Retinal pigment epithelial cell (primary cell): Measurements from ENCODE around the gene SLC29A4.
"Not testable (repeated sequence)": the region's sequence is repeated elsewhere in the genome, so short reads cannot be mapped to it uniquely, and the experiment has no call there.

Source experiments
- DNase-seq: peaks from one replicate; pipeline ENCODE4 v3.0.0-alpha.2; 2010; ENCODE audit warnings: low read depth
- H3K4me3 ChIP-seq: 2 replicates; pipeline ENCODE4 v1.5.1; 2011; ENCODE audit warnings: mild to moderate bottlenecking, low read length, control low read depth, moderate library complexity
- CTCF ChIP-seq: conservative IDR thresholded peaks from 2 replicates; pipeline ENCODE4 v1.5.1; 2011; ENCODE audit warnings: low read depth, low read length, control low read depth, inconsistent platforms

SLC29A4 gene

GRCh38 chr7:5282543-5283316 lies at the start of gene SLC29A4:
TSS of gene SLC29A4 (plus strand) at chr7:5282943. CDS start at chr7:5287817, 4,874 bp downstream.
- no peak for TF ChIP-seq CTCF
- peak within 1 kb of the TSS; percentile 40 for H3K4me3 ChIP-seq
- no peak for DNase-seq

- no peak for DNase-seq
- H3K4me3 ChIP-seq = no peak overlapping the region
- TF ChIP-seq CTCF = no peak
These were observed 47.6 kb upstream of the SLC29A4 start for GRCh38 chr7:5234852-5235831.

GRCh38 chr7:5237286-5237685 lies 45.5 kb upstream of the SLC29A4 start:
- no peak overlapping the region for H3K4me3 ChIP-seq
- TF ChIP-seq CTCF = no peak
- no peak for DNase-seq

GRCh38 chr7:5238500-5238899 lies 44.2 kb upstream of the SLC29A4 start:
- TF ChIP-seq CTCF = no peak
- DNase-seq = no peak
- H3K4me3 ChIP-seq = no peak overlapping the region

GRCh38 chr7:5243261-5243660 lies 39.5 kb upstream of the SLC29A4 start:
- no peak for DNase-seq
- H3K4me3 ChIP-seq = no peak overlapping the region
- no peak for TF ChIP-seq CTCF

- no peak for TF ChIP-seq CTCF
- no peak overlapping the region for H3K4me3 ChIP-seq
- peak; percentile 68 for DNase-seq
These were observed 34.4 kb upstream of the SLC29A4 start for GRCh38 chr7:5248201-5248885.

GRCh38 chr7:5250787-5251186 lies 32.0 kb upstream of the SLC29A4 start:
- H3K4me3 ChIP-seq, DNase-seq: not testable (repeated sequence)

GRCh38 chr7:5253529-5253928 lies 29.2 kb upstream of the SLC29A4 start:
- not testable (repeated sequence) for DNase-seq, H3K4me3 ChIP-seq

GRCh38 chr7:5254371-5254770 lies 28.4 kb upstream of the SLC29A4 start:
- not testable (repeated sequence) for DNase-seq, H3K4me3 ChIP-seq
